GM12891 (cell line): Measurements from ENCODE around the gene CXCR2.

ENCODE experiments used
- PAX5 ChIP-seq: IDR thresholded peaks from 2 replicates; pipeline ENCODE4 v1.6.1; 2011; ENCODE audit warnings: low read length, moderate library complexity, mild to moderate bottlenecking; ENCODE audit not compliant: insufficient read depth, severe bottlenecking
- POLR2A ChIP-seq: IDR thresholded peaks from 2 replicates; pipeline ENCODE4 v1.6.1; 2011; ENCODE audit warnings: low read depth, low read length, control low read depth
- POLR2AphosphoS5 ChIP-seq: IDR thresholded peaks from 2 replicates; pipeline ENCODE4 v1.6.1; 2011; ENCODE audit warnings: low read depth, low read length, control low read depth
- SPI1 ChIP-seq: IDR thresholded peaks from 2 replicates; pipeline ENCODE4 v1.6.1; 2011; ENCODE audit warnings: low read depth, low read length, control low read depth

DNA sequence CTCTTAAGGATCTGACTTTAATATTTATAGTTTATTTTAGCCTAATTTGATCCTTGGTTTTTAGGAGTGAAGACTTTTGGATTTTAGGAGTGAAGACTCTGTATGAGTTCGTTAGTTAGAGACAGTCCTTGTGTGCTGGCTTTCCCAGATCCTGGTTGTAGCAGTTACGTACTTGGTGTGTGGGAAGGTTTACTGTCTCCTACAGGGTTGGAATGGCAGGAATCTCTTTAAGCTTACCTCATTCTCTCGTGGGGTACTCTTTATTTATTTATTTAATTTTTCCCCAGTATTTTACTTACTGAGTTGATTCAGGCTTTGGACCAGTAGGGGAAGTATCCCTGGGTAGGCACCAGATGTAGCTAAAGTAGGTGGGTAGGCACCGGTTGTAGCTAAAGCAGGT lies 1.8 kb upstream of the CXCR2 start:
- no peak for TF ChIP-seq POLR2A
- TF ChIP-seq POLR2AphosphoS5: no peak
- no peak for TF ChIP-seq PAX5
- TF ChIP-seq SPI1: no peak
